ENCODE measurements around the gene DNAH14. TPM values are rescaled to one million over a fixed set of nuclear protein-coding genes. Genes with fewer than 3 reads are reported as not detected.
"Not testable (repeated sequence)": the region's sequence is repeated elsewhere in the genome, so short reads cannot be mapped to it uniquely, and the experiment has no call there.

Gene DNAH14
- total and polyA plus RNA-seq, 8 donors = 7.9 to 27.6 (median 17.5) TPM

GRCh38 chr1:225332686-225333085 lies 403.2 kb downstream of the DNAH14 start:
- no peak for ATAC-seq
- no peak overlapping the region for H3K27ac ChIP-seq
- TF ChIP-seq CTCF (IDR thresholded peaks at IDR 0.05) = no peak
- WGBS, 2 donors = 94 to 100% methylated on average over 1 of the region's 1 CpG
- FAIRE-seq = no peak
- H3K27me3 ChIP-seq = no peaks in the 10 kb centered on the region
- no peak overlapping the region for H3K4me3 ChIP-seq
- H3K36me3 ChIP-seq = no peaks in the 10 kb centered on the region
- intact Hi-C loops (cut with DNase I) = no loop called here
- DNase-seq = no peak
- H3K9me3 ChIP-seq = no peaks in the 10 kb centered on the region
- H3K4me1 ChIP-seq = no peaks in the 10 kb centered on the region

- 58 to 71% methylated on average over 18 of the region's 18 CpGs for WGBS, 2 donors
- DNase-seq; ATAC-seq; H3K9me3 ChIP-seq; H3K4me1 ChIP-seq; intact Hi-C loops (cut with DNase I); H3K36me3 ChIP-seq; H3K27ac ChIP-seq; H3K4me3 ChIP-seq; H3K27me3 ChIP-seq: not testable (repeated sequence)
- peak; percentile 90 for FAIRE-seq
These were observed 405.8 kb downstream of the DNAH14 start for GRCh38 chr1:225335098-225335778.

DNA sequence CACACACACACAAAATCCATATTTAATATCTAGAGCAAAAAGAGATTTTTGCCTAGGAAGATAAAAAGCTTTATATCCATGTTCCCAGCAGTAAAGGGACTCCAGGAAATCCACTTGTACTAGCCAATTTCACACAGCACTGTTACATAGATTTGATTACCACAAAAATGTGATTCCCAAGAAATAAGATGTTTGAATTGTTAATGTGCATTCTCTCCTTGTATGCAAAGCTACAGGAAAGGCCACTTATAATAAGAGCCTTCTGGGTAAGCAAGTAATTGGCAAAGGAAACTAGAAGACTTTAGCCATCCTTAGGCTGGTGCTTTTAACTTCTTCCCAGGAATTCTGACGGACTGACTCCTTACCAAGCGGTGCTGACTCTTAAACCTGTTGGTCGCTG lies 409.1 kb downstream of the DNAH14 start:
- no peak overlapping the region for H3K27ac ChIP-seq
- ATAC-seq (no peak), FAIRE-seq (no peak), DNase-seq (no peak)
- H3K4me3 ChIP-seq = no peak overlapping the region
- H3K36me3 ChIP-seq = no peaks in the 10 kb centered on the region
- intact Hi-C loops (cut with DNase I) = no loop called here
- H3K4me1 ChIP-seq = no peaks in the 10 kb centered on the region
- H3K27me3 ChIP-seq = no peaks in the 10 kb centered on the region
- WGBS, 2 donors = 93 to 94% methylated on average over 3 of the region's 3 CpGs
- TF ChIP-seq CTCF (IDR thresholded peaks at IDR 0.05) = no peak
- no peaks in the 10 kb centered on the region for H3K9me3 ChIP-seq

DNA sequence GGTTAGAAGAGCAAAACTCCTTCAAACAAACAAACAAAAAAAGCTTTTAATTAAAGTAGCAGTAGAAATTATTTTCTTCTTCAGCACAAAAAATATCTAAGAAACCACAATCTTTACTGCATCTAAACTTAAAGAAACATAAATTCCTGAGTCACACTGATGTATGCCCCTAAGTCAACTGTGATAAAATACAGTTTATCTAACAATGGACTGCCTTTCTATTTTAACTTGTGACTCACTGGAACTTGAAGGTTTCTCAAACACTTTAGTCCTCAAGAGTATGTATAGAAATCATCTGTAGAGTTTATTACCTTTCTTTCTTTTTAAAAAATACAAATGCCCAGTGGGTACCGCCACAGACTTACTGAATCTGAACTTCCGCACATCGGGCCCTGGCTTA lies 412.2 kb downstream of the DNAH14 start:
- no peak for TF ChIP-seq CTCF (IDR thresholded peaks at IDR 0.05)
- no peaks in the 10 kb centered on the region for H3K9me3 ChIP-seq
- intact Hi-C loops (cut with DNase I) = no loop called here
- no peaks in the 10 kb centered on the region for H3K4me1 ChIP-seq
- no peaks in the 10 kb centered on the region for H3K36me3 ChIP-seq
- 96 to 98% methylated on average over 3 of the region's 3 CpGs for WGBS, 2 donors
- DNase-seq = no peak
- no peak for FAIRE-seq
- no peak for ATAC-seq
- H3K27ac ChIP-seq = no peak overlapping the region
- H3K27me3 ChIP-seq = no peaks in the 10 kb centered on the region
- H3K4me3 ChIP-seq = no peak overlapping the region

GRCh38 chr1:225342695-225343094 lies 413.2 kb downstream of the DNAH14 start:
- Histone ChIP-seq H3K27ac (no peak overlapping the region), H3K4me1 (no peaks in the 10 kb centered on the region), H3K36me3 (no peaks in the 10 kb centered on the region), H3K9me3 (no peaks in the 10 kb centered on the region), H3K4me3 (no peak overlapping the region), H3K27me3 (no peaks in the 10 kb centered on the region)
- 74 to 82% methylated on average over 7 of the region's 7 CpGs for WGBS, 2 donors
- ATAC-seq = no peak
- intact Hi-C loops (cut with DNase I) = no loop called here
- no peak for DNase-seq
- no peak for FAIRE-seq
- TF ChIP-seq CTCF (IDR thresholded peaks at IDR 0.05) = no peak

Measured in pancreas (tissue), 10 donors.